Lung (tissue), 12 donors: ENCODE measurements around the gene FLRT2. TPM values are rescaled to one million over a fixed set of nuclear protein-coding genes. Genes with fewer than 3 reads are reported as not detected.

Experiments used
- ATAC-seq: fragments of 200-7000 bp; cut with Tn5 transposase; one replicate; pipeline ENCODE4 v1.9.1; 2020; ENCODE audit warnings: moderate number of reproducible peaks; ENCODE audit not compliant: insufficient read depth, low FRiP score
- DNase-seq, 3 donors: peaks; one replicate each; pipeline ENCODE4 v3.0.0-alpha.2; 2013 to 2017
- H3K27ac ChIP-seq, 2 donors: one replicate each; pipeline ENCODE4 v1.5.1; 2013; ENCODE audit warnings: mild to moderate bottlenecking in 2 of 2, moderate library complexity in 2 of 2, control low read depth in 1 of 2, inconsistent platforms in 1 of 2, low read depth in 1 of 2, low read length in 1 of 2
- H3K27me3 ChIP-seq, 3 donors: one replicate each; pipeline ENCODE4 v1.5.1; 2013; ENCODE audit warnings: low read length in 2 of 3; ENCODE audit not compliant: control insufficient read depth in 3 of 3, insufficient read depth in 3 of 3
- H3K36me3 ChIP-seq, 4 donors: one replicate each; pipeline ENCODE4 v1.5.1; 2013; ENCODE audit warnings: low read length in 4 of 4, mild to moderate bottlenecking in 1 of 4, moderate library complexity in 1 of 4; ENCODE audit not compliant: control insufficient read depth in 4 of 4, insufficient read depth in 4 of 4
- H3K4me1 ChIP-seq, 5 donors: one replicate each; pipeline ENCODE4 v1.5.1; 2013; ENCODE audit warnings: low read length in 5 of 5, mild to moderate bottlenecking in 2 of 5, moderate library complexity in 1 of 5; ENCODE audit not compliant: control insufficient read depth in 5 of 5, insufficient read depth in 5 of 5
- H3K4me3 ChIP-seq: one replicate; pipeline ENCODE4 v1.5.1; 2013; ENCODE audit warnings: mild to moderate bottlenecking, control low read depth, moderate library complexity
- H3K9ac ChIP-seq, 2 donors: one replicate each; pipeline ENCODE4 v1.5.1; 2013; ENCODE audit warnings: low read length in 2 of 2, control low read depth in 1 of 2; ENCODE audit not compliant: insufficient read depth in 1 of 2
- H3K9me3 ChIP-seq, 4 donors: one replicate each; pipeline ENCODE4 v1.5.1; 2013; ENCODE audit warnings: low read length in 3 of 4, mild to moderate bottlenecking in 1 of 4, moderate library complexity in 1 of 4; ENCODE audit not compliant: control insufficient read depth in 4 of 4, insufficient read depth in 3 of 4
- WGBS, 2 donors: extraction: QIAGEN DNeasy Blood & Tissue Kit; methylation state at CpG; one replicate each; pipeline ENCODE4 v1.1.7; 2013; 5-methylcytosine and 5-hydroxymethylcytosine counted together
- polyA plus RNA-seq, 2 donors: library from polyadenylated mRNA; stranded (reverse); fragments of 200-250 nt; gene quantifications; one replicate each; pipeline ENCODE4 v1.2.1, GENCODE V29; 2013
- total RNA-seq, 2 donors: library from RNA; depleted of rRNA in 1 of 2; stranded (reverse); fragments of >200 nt in 1 of 2; gene quantifications; one replicate each; pipeline ENCODE4 v1.2.1, GENCODE V29; 2014 to 2021
- TF ChIP-seq, protein P1 (sequence below): IDR thresholded peaks from 2 replicates; pipeline ENCODE4 v1.5.1; 2012; ENCODE audit warnings: mild to moderate bottlenecking; ENCODE audit errors: control extremely low read depth, extremely low read depth
- donor health status: control.
- donor health status: control.
- donor health status: Bipolar disorder and iron deficiency.
- donor health status: healthy.
- donor health status: DM: yes; HTN: yes; CAD: no.

FLRT2 gene
- total and polyA plus RNA-seq, 4 donors: 1.2 to 53.7 (median 8.8) TPM

DNA sequence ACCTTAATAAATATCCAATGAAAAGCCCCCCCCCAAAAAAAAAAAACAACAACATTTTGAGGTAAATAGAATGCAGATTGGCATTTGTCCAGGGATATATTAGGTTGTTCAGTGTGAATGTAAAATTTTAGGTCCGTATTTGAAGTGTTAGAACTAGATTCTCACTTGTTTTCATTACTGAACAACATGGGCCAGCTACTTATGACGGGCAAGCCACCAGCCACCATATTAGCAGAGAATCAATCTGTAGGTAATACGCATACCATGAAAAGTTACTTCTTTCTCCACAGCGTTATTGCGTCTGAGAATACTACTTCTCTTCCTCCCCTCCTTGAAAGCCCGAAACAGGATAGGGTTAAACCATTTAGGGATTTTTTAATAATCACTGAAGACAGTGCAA is 5.4 kb downstream of the FLRT2 start:
- 61 to 66% methylated on average over 6 of the region's 6 CpGs for WGBS, 2 donors
- H3K4me3 ChIP-seq: no peak overlapping the region
- peaks cover 0 to 5% (median 0%) of the 10 kb centered on the region in 4 donors for H3K9me3 ChIP-seq
- H3K36me3 ChIP-seq: no peaks in the 10 kb centered on the region
- no peak for ATAC-seq
- no peak overlapping the region for H3K9ac ChIP-seq
- H3K27ac ChIP-seq: no peak overlapping the region
- peak in 1 of 3 donors; percentile 22 for DNase-seq
- H3K27me3 ChIP-seq: peaks cover 3 to 52% (median 23%) of the 10 kb centered on the region in 3 donors
- TF ChIP-seq, protein P1, sequence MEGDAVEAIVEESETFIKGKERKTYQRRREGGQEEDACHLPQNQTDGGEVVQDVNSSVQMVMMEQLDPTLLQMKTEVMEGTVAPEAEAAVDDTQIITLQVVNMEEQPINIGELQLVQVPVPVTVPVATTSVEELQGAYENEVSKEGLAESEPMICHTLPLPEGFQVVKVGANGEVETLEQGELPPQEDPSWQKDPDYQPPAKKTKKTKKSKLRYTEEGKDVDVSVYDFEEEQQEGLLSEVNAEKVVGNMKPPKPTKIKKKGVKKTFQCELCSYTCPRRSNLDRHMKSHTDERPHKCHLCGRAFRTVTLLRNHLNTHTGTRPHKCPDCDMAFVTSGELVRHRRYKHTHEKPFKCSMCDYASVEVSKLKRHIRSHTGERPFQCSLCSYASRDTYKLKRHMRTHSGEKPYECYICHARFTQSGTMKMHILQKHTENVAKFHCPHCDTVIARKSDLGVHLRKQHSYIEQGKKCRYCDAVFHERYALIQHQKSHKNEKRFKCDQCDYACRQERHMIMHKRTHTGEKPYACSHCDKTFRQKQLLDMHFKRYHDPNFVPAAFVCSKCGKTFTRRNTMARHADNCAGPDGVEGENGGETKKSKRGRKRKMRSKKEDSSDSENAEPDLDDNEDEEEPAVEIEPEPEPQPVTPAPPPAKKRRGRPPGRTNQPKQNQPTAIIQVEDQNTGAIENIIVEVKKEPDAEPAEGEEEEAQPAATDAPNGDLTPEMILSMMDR: no peak
- H3K4me1 ChIP-seq: peaks cover 6 to 47% (median 10%) of the 10 kb centered on the region in 5 donors

DNA sequence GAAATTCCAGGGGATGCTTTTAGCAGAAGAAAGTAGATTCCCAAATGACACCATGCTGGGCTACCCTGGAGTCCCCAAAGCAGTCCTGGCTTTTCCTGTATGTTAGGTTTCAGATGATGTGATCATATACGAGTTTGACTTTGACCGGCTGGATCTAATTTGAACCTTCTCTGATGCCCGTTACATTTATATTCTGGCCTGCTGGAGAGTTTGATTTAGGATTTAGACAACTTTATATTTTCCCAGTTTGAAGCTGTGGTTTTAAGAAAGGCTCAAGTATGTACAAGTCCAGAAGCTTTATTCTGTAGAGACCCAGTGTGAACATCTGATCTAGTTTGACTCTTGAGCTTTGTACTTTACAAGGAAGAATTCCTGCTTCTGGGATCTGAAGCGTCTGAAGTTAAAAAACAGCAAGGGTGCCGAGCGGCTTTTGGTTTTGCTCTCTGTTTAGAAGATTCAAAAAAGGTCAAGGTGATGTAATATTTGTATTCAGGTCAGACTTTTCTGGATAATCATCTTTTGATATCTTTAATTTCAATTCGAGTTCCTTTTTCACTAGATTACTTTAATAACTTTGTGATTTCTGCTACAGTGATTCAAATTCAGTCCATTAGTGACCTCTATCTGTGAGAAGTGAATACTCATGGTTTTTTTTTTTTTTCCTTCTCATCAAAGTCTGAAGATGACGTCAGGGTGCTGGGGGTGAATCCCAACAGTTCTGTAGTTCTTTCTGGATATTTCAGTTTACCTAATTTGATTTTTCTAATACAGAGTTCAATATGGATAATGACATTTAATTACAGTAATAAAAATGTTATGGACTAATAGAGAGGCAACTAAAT is 6.3 kb downstream of the FLRT2 start:
- WGBS, 2 donors: 45 to 56% methylated on average over 8 of the region's 8 CpGs
- DNase-seq (peak; percentile 18 to 81 (median 77)), ATAC-seq (no peak)
- no peaks in the 10 kb centered on the region for H3K36me3 ChIP-seq
- peaks cover 3 to 43% (median 20%) of the 10 kb centered on the region in 3 donors for H3K27me3 ChIP-seq
- peaks cover 3 to 41% (median 10%) of the 10 kb centered on the region in 5 donors for H3K4me1 ChIP-seq
- TF ChIP-seq, protein P1: no peak
- peaks cover 0 to 5% (median 0%) of the 10 kb centered on the region in 4 donors for H3K9me3 ChIP-seq
- peak overlapping the region in 1 of 2 donors; percentile 33 for H3K9ac ChIP-seq
- H3K4me3 ChIP-seq: no peak overlapping the region
- H3K27ac ChIP-seq: no peak overlapping the region

DNA sequence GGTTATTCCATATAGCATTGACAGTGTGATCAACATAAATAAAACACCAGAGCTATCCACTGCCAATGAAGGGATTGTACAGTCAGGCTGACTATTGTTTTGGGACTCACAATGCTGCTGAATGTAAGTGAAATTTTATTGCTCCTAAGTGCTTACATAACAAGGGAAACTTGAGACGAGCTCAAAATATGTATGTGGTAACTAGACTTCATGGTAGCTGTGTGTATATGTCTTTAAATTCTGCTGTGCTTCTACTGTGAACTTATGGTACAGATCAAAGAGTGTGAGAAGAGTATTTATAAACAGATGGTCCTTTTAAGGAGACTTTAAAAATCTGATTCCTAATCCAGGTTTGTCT is 6.9 kb downstream of the FLRT2 start:
- H3K27ac ChIP-seq: no peak overlapping the region
- peak in 2 of 3 donors; percentile 61 for DNase-seq
- WGBS, 2 donors: 38 to 50% methylated on average over 1 of the region's 1 CpG
- TF ChIP-seq, protein P1: no peak
- H3K4me3 ChIP-seq: no peak overlapping the region
- no peak overlapping the region for H3K9ac ChIP-seq
- H3K9me3 ChIP-seq: peaks cover 0 to under 1% (median 0%) of the 10 kb centered on the region in 4 donors
- H3K4me1 ChIP-seq: peaks cover 2 to 35% (median 10%) of the 10 kb centered on the region in 5 donors
- H3K27me3 ChIP-seq: peaks cover 3 to 37% (median 15%) of the 10 kb centered on the region in 3 donors
- no peaks in the 10 kb centered on the region for H3K36me3 ChIP-seq
- no peak for ATAC-seq
